Activated effector memory CD4-positive, alpha-beta T cell treated with Interleukin-2 at 50 U/mL for 16 hours (primary cell): ENCODE results near the gene JMJD7.

Experiments used
- DNase-seq: peaks from one replicate; pipeline ENCODE4 v3.0.0-alpha.2; 2020

Gene JMJD7

DNA sequence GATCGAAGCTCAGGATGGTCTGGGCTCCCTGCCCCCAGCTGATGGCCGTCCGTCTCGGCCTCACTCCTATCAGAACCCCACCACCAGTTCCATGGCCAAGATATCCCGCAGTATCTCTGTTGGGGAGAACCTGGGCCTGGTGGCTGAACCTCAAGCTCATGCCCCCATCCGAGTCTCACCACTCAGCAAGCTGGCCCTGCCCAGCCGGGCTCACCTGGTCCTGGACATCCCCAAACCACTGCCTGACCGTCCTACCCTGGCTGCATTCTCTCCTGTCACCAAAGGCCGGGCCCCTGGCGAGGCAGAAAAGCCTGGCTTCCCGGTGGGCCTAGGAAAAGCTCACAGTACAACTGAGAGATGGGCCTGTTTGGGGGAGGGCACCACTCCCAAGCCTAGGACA, 4.4 kb upstream of the JMJD7 start:
- DNase-seq, result no peak

DNA sequence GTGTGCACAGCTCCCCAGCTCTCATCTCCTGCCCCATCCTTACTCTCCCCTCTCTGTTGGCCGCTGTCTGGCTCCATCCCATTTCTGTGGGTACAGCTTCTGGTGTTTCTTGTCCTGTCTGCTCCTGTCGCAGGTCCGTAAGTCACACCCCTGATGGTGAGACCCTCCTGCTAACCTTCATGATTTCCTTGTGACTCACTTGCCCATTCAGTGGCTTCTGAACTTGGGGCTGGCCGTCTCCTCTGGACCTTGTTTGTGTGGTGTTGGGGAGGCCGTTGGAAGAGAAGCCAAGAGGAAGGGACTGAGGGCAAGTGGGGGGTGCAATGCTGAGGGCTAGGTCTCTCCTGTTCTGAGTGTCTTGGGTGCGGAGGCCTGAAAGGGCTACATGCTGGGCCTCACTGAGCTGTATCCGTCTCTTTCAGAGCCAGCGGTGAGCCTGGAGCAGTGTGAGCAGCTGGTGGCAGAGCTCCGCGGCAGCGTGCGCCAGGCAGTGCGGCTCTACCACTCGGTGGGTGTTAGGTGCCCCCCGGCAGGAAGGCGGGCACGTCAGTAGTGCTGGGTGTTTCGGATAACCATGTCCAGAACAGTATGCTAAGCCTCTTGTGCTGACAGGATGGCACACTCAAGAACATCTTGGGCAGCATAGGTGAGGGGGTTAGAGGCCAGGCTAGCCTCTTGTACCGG, 3.7 kb upstream of the JMJD7 start:
- DNase-seq, result no peak

DNA sequence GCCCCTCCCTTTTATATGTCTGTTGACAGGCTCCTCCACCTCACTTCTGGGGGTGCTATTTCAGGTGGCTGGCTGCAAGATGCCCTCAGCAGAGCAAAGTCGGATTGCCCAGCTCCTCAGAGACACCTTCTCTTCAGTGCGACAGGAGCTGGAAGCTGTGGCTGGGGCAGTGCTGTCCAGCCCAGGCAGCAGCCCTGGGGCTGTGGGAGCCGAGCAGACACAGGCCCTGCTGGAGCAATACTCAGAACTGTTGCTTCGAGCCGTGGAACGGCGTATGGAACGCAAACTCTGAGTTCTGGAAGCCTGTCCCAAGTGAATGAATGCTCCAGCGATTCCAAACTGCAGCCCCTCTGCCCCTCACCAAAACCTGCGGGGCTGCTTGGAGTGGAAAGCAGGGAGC, 2.7 kb upstream of the JMJD7 start:
- DNase-seq, result no peak

DNA sequence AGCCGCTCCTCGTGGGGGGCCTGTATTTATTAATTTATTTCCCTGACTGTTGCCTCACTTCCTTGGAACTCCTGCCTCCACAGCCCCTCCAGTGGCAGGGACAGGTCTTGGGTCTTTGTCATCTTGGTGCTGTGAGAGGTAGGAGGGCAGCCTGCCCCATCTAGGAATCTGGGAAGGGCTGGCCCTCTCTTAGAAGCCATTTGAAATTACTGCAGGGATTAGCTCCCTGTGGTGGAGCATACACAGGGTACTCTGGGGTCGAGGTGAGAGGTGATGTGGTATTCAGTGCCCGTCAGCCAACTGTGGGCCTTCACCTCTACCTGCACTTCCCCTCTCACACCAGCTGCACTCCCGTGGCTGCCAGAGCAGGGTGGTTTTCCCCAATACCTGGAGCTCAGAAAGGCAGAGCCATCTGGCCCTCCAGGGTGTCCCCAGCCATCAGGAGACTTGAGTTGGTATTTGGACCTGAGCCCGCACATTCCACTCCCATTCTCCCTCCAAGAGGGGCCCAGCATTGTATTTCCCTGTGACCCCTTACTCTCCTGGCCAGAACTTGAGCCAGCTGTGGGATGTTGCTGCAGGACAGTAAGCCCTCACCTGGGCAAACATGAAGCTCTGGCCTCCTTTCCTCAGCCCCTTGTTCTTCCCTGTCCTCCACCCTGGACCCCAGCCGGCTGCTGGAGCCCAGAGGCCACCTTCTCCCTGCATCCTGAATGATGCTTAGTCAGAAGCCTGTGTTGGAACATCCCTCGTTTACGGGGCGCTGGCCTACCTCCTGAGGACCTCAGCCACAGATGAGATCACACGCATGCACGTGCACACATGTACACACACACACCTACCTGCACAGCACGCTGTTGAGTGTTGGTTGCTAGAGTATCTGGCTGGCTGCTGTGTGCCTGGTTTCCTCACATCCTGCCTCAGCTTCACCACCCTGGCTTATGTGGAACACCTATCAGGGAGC, 2.0 kb upstream of the JMJD7 start:
- DNase-seq, result no peak

DNA sequence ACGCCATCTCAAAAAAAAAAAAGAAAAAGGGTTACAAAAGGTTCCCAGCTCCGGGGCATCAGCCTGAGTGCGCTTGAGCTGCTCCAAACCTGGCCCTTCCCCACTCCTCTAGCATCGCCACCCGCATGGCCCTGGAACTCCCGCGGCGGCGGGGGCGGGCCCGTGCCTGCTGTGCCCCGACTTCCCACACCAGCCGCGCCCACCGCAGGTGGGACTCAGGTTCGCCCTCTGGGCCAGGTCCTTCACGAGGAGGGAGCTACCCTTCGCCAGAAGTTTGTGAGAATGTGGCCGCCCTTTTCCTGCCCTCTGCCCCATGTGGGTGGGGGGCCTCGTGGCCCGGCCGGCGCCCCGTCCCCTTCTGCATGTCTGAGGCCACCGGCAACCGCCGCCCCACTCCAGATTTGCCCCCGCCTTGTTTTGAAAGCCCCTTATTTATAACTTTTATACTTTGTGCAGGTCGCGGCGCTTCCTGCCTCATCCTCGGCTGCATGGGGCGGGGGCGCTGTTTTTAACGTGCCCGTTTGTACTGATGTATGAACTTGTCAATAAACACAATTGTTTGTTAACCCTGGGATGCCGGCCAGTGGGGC, 507 bp upstream of the JMJD7 start:
- DNase-seq, result peak; percentile 12

DNA sequence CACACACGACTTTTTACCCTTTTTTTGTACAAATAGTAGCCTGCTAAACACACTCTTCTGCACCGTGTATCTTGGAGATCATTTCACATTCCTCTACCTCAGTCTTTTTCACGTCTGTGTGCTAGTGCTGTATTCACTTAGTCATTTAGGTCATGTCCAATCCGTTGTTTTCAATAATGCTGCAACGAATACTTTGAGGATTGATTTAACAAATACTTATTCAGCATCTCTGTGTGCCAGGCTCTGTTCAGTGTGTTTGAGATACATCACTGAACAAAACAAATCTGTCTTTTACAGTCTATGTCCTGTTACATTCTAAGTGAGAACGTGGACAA, 882 bp downstream of the JMJD7 start:
- DNase-seq, result no peak

DNA sequence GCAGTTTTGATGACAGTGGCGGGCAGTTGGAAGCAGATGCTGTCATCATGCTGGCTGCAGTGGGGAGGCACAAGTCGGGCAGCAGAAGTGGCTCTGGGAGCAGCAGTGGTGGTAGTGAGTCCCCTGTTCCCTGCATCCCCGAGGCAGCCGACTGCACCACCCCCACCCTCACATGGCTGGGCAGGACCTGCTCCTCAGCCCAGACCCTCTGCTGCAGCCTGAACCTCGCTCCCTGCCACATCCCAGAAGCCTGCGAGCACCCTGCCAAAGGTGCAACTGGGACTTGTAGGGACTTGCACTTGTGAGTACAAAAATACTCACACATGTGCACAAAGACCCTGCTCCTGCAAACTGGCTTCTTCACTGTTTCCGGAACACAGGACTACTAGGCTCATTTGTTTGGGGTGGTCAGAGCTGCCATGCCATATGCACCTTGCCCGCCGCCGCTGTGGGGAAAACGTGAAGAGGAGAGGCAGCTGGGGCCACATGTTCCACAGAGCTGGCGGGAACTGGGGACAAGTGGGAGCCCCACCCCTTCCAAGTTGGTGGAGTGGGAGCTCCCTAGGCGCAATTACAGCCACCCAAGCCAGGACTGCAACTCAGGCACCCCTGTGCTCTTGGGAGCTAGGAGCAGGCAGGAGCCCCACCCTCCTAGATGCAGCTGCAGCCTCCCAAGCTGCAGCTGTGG, 2.2 kb downstream of the JMJD7 start:
- DNase-seq, result no peak

DNA sequence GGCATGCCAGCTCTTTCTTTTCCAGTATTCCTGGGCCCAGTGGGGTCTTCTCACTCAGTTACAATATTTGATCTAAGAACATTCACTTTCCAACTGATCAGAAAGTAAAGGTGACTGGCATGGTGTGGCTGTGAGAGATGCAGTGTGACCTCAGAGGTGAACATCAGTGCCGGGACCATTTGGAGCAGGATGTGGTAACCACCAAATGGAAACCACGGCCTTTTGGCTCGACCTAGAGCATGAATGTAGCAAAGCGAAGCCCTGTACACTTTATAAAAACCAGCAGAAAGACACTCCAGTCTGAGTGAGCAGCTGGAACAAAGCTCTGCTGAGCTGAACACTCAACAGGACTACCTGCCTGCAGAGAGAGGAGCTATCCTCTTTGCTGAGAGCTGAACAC, 3.4 kb downstream of the JMJD7 start:
- DNase-seq, result peak; percentile 50

DNA sequence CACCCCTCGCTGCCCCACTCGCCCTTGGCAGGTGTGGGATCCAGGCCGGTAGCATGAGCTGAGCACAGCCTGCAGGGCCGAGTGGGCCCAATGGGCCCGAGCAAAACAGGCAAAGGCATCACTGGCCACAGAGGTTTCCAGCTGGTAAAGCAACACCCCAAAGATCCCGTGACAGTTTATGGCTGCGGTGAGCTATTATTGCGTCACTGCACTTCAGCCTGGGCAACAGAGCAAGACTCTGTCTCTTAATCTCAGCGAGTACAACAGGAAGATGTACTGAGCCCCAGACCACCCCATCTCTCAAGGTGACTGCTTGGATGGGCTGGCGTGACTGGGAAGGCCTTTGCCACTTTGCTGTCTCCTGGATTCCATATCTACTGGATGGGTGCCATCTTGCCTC, 4.3 kb downstream of the JMJD7 start:
- DNase-seq, result no peak

DNA sequence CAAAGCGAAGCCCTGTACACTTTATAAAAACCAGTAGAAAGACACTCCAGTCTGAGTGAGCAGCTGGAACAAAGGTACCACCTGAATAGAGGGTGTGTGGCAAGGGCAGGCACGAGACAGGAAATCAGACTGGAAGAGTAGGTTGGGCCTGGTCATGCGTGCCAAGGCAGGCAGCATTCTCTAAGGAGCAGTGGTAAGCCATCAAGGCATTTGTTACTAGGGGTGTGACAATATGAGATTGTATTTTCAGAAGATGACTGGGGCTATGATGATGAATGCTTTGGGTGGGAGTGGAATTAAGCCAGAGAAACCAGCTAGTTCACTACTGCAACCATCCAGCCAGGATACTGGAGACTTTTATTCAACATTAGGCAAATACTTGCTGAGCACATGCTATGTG, 5.0 kb downstream of the JMJD7 start:
- no peak for DNase-seq

DNA sequence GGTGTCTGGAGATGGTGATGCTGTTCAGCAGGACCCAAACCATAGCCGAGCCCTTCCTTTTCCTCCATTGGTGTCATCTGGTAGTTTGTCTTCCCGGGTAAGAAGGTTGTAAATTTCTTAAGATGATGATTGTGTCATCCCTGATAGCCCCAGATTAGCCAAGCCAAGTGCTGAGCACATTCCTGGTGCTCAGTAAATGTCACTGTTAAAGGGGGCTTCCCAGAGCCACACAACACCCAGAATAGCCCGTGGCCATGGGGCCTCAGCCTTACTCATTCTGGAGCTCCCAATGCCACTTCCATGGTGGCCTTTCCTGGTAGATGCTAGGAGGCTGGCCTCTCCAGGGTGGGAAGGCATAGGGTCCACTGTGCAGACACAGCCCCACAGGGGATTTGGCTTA, 6.2 kb downstream of the JMJD7 start:
- DNase-seq, result no peak

DNA sequence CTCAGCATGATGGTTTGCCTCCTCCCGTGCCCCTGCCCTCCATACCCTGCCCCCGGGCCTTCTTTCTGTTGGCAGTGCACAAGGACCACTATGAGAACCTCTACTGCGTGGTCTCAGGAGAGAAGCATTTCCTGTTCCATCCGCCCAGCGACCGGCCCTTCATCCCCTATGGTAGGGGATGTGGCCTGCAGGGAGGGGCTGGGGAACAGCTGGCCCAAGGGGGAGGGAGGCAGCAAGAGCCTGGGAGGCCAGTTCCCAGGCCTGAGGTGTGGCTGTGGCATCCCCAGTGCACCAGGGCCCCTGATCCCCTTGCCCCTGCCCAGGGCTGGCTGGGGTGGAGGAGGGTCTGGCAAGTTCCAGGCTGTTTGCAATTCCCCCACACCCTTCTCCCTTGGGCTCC, 8.2 kb downstream of the JMJD7 start:
- no peak for DNase-seq

DNA sequence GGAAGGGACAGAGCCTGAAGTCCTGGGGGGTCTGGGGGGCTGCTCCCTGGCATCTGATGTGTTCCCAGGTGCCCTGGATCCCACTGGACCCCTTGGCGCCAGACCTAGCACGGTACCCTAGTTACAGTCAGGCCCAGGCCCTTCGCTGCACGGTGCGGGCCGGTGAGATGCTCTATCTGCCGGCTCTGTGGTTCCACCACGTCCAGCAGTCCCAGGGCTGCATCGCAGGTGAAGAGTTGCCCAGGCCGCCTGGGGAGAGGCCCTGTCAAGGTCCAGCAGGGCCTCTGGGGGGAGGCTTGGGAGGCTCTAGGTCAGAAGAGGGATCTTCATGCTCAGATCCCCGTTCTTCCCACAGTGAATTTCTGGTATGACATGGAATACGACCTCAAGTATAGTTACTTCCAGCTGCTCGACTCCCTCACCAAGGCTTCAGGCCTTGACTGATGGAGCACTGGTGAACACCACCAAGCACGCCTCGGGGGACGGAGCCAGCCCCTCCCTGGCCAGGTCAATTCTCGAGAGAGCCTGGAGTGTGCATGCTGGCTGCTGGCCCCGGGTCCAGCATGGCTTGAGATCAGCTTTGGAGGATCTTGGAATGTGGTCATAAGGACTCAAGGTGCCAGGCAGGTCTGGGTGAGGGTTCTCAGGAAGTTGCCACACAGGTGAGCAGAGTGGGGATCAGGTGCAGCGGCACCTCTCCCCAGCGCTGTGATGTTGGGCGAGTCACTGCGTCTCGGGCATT, 9.0 kb downstream of the JMJD7 start:
- no peak for DNase-seq

DNA sequence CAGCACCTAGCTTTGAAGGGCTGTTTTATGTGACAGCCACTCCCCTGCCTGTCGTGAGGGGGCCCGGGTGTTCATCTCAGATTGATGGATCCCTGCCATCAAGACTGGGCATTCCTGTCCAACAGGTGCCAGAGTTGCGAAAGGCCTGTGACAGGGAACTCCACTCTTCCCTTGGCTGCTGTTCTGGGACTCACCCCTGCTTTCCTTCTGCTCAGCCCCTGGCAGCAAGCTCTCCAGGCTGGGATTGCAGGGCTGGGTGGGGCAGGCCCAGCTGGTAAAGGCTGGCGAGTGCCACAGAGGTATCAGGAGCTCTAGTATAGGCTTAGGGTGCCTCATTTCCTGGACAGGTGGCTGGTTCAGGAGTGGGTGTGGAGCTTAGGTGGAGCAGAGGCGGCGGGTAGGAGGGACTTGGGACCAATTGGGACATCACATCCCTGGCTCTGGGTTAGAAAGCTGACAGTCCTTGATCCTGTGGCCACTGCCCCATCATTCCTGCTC, 10.6 kb downstream of the JMJD7 start, which contains the start of gene PLA2G4B:
Gene PLA2G4B, plus strand, starts transcription at position 448 of the 498 bp plus-strand sequence. CDS start 67 bp downstream, outside the sequence.
- no peak for DNase-seq

DNA sequence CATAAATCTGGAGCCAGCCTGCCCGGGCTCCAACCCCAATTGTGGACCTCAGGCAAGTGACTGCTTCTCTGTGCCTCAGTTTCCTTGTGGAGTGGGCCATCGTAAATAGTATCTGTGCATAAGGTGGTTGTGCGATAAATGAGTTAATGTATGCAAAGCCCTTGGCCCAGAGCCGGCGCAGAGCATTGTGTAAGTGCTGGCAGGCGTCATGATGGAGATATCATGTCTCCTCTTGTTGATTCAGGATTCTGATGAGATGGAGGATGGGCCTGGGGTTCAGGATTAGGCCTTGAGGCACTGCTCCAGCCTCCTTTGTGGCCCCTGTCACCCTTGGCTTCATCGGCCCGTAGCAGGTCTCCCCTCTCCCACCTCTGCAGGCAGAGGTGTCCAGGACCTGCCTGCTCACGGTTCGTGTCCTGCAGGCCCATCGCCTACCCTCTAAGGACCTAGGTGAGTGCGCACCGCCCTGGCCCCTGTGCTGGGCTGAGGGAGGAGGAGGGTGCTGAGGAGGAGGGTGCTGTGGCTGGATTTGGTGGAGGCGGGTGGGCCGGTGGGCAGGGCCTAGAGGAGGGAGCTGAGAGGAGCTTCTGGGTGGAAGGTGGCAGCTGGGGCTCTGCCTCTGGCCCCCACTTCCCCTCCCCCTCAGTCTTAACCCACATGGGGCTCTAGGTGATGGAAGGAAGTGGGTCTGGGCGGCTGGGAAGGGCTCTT, 12.0 kb downstream of the JMJD7 start:
- no peak for DNase-seq

DNA sequence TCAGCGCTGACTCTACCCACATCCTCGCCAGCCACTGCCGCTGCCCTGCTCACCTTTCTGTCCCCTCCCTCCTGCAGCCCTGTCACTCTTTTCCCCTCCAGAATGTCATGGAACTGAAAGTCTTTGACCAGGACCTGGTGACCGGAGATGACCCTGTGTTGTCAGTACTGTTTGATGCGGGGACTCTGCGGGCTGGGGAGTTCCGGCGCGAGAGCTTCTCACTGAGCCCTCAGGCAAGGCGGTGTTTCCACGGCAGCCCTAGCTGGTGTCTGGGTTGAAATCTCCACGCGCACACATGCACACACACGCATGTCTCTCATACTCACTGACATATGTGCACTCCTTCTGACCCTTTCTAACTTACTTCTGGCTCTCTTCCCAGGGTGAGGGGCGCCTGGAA, 12.8 kb downstream of the JMJD7 start:
- no peak for DNase-seq

DNA sequence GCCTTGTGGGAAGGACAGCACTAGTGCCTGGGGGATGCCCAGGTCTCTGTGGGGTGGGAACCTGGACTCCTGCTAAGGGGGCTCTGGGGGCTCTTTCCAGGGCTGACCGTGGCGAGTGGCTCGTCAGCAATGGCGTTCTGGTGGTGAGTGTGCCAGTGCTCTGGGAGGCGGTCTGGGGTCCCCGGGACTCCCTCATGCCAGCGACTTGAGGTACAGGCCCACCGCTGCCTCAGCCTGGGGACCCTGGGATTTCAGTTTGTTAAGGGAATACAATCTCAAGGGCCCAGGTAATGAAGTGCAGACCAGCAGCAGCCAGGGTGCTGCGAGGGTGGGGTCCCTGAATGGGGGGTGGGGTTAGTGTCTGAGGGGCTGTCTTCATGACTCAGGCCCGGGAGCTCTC, 13.2 kb downstream of the JMJD7 start:
- DNase-seq, result no peak

DNA sequence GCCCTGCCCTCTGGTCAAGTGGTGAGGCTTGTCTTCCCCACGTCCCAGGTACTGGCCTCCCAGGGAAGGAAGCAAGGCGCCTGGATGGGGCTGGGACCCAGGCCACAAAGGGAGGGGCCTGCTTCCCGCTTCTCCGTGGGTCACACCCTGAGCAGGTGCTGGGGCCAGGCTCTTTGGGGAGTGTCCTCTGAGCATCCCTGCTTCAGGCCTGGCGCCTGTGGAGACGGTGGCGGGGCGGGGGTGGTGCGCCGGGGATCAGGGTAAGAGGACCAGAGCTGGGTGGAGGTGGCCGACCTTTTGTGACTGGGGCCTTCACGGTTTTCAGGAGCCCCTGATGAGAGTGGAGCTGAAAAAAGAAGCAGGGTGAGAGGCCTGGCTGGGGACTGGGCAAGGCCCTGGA, 14.3 kb downstream of the JMJD7 start:
- no peak for DNase-seq

DNA sequence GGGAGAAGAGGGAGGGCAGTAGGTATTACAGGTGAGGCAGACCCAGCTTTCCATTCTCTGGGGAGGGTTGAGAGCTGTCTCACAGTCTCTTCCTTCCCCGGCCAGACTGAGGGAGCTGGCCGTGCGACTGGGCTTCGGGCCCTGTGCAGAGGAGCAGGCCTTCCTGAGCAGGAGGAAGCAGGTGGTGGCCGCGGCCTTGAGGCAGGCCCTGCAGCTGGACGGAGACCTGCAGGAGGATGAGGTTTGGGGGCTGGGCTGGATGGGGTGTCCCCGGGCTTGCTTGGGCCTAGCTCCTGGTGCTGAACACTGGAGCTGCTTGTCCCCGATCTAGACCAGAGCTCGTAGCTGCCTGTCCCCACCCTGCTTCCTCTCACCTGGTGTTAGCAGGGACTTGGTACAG, 15.7 kb downstream of the JMJD7 start:
- no peak for DNase-seq

DNA sequence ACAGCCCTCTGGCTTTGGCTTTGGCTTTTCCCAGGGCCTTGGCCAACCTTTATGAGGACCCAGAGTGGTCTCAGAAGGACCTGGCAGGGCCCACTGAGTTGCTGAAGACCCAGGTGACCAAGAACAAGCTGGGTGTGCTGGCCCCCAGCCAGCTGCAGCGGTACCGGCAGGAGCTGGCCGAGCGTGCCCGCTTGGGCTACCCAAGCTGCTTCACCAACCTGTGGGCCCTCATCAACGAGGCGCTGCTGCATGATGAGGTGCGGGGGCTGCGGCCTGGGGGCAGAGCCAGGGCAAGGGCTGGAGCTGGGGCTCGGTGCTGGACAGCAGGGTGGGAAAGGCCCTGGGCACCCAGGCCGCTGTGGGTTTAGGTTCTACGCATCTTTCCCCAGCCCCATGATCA, 16.9 kb downstream of the JMJD7 start:
- no peak for DNase-seq

DNA sequence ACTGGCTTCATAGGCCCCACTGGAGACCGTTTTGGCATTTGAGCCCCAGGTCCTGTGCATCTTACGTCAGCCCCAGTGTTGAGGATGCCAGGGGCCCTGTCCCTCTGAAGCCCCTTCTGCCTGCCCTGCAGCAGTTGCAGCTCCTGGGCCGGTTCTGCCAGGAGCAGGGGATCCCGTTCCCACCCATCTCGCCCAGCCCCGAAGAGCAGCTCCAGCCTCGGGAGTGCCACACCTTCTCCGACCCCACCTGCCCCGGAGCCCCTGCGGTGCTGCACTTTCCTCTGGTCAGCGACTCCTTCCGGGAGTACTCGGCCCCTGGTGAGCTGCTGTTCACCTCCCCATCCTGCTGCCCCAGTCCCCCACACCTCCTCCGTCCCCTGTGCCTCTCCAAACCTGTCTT, 19.3 kb downstream of the JMJD7 start:
- DNase-seq, result no peak

DNA sequence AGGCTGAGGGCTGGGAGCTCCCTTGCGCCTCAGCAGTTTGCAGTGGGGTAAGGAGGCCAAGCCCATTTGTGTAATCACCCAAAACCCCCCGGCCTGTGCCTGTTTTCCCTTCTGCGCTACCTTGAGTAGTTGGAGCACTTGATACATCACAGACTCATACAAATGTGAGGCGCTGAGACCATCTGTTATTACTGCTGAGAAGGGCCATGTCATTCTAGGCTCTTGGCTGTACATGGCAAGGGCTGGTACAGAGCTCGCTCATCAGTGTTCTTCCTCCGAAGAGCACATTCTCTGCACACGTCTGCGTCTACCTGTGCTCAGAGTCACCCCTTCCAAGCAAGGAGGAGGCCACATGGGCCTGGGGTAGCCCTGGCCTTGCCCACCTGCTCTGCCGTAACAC, 20.1 kb downstream of the JMJD7 start:
- DNase-seq, result no peak
